HL-60 (cell line): ENCODE data around the gene COPB2.

Source experiments
- DNase-seq, 2 experiments: peaks; one replicate each; pipeline ENCODE4 v3.0.0-alpha.2; 2010 to 2020; ENCODE audit warnings: low read depth in 1 of 2, low spot score in 1 of 2
- H3K27ac ChIP-seq: fragments of 250-450 bp; sonication (Bioruptor Pico); replicated peaks from 2 replicates; pipeline ENCODE4 v1.5.1; 2020; ENCODE audit warnings: mild to moderate bottlenecking, moderate library complexity
- H3K27me3 ChIP-seq: fragments of 250-450 bp; sonication (Bioruptor Pico); 2 replicates; pipeline ENCODE4 v1.5.1; 2021; ENCODE audit warnings: mild to moderate bottlenecking, moderate library complexity; ENCODE audit not compliant: insufficient read depth, poor library complexity, severe bottlenecking
- H3K4me3 ChIP-seq: replicated peaks from 2 replicates; pipeline ENCODE4 v1.5.1; 2011; ENCODE audit warnings: mild to moderate bottlenecking, control low read depth, low read length; ENCODE audit not compliant: insufficient read depth
- GABPA ChIP-seq: IDR thresholded peaks from 2 replicates; pipeline ENCODE4 v1.6.1; 2012; ENCODE audit warnings: low read depth
- POLR2AphosphoS5 ChIP-seq: IDR thresholded peaks from 2 replicates; pipeline ENCODE4 v1.6.1; 2012; ENCODE audit warnings: low read depth
- SPI1 ChIP-seq: IDR thresholded peaks from 2 replicates; pipeline ENCODE4 v1.6.1; 2012; ENCODE audit warnings: low read depth, mild to moderate bottlenecking, borderline replicate concordance
- TF ChIP-seq, protein P1 (sequence below): IDR thresholded peaks from one replicate; pipeline ENCODE4 v1.5.1; 2011; ENCODE audit warnings: low read length, control low read depth, inconsistent platforms; ENCODE audit not compliant: insufficient read depth
- TF ChIP-seq, protein P2 (sequence below): IDR thresholded peaks from 2 replicates; pipeline ENCODE4 v1.6.1; 2012; ENCODE audit warnings: low read depth; ENCODE audit not compliant: insufficient replicate concordance

COPB2 gene

DNA sequence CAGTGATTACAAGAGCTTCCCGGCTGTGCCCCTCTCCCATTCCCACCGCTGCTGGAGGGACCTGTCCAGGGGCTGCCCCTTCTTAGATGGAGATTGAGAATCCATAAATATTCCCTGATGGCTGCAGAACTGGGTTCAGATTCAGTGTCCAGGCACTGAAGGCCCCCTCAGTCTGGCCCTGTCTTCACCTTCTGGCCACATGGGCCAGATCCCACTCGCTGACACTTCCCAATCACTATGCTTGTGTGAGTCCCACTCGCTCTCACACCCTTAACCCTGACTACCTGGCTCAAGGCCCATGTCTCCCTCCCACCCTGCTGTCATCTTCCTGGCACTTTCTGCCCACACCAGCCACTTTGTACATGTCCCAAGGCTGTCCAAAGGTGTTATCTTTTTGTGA, 61.1 kb downstream of the COPB2 start:
- Histone ChIP-seq H3K4me3 (no peak overlapping the region), H3K27me3 (peaks cover 6% of the 10 kb centered on the region), H3K27ac (no peak overlapping the region)
- TF ChIP-seq GABPA: no peak
- TF ChIP-seq POLR2AphosphoS5: no peak
- TF ChIP-seq, protein P1, sequence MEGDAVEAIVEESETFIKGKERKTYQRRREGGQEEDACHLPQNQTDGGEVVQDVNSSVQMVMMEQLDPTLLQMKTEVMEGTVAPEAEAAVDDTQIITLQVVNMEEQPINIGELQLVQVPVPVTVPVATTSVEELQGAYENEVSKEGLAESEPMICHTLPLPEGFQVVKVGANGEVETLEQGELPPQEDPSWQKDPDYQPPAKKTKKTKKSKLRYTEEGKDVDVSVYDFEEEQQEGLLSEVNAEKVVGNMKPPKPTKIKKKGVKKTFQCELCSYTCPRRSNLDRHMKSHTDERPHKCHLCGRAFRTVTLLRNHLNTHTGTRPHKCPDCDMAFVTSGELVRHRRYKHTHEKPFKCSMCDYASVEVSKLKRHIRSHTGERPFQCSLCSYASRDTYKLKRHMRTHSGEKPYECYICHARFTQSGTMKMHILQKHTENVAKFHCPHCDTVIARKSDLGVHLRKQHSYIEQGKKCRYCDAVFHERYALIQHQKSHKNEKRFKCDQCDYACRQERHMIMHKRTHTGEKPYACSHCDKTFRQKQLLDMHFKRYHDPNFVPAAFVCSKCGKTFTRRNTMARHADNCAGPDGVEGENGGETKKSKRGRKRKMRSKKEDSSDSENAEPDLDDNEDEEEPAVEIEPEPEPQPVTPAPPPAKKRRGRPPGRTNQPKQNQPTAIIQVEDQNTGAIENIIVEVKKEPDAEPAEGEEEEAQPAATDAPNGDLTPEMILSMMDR: no peak
- DNase-seq: no peak

DNA sequence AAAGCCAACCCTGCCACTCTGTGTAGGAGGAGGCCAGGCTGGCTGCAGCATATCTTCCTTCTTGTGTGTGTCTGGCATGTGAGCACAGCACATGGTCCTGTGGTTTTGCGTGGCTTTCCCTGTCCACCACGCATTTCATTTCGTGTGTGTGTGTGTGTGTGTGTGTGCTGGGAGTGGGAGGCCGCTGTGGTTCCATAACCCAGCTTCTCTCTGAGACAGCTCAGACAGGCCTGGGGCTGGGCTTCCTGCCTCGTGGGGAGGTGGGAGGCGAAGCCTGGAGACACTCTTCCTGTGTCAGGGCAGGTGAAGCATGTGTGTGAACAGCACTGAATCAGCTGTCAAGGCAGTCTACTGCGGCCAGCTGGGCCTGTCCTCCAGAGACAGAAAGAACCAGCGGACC, 61.6 kb downstream of the COPB2 start:
- no peak overlapping the region for H3K4me3 ChIP-seq
- DNase-seq: no peak
- H3K27me3 ChIP-seq: peaks cover 6% of the 10 kb centered on the region
- H3K27ac ChIP-seq: no peak overlapping the region
- TF ChIP-seq GABPA: no peak
- TF ChIP-seq, protein P1: no peak
- no peak for TF ChIP-seq SPI1
- TF ChIP-seq, protein P2, sequence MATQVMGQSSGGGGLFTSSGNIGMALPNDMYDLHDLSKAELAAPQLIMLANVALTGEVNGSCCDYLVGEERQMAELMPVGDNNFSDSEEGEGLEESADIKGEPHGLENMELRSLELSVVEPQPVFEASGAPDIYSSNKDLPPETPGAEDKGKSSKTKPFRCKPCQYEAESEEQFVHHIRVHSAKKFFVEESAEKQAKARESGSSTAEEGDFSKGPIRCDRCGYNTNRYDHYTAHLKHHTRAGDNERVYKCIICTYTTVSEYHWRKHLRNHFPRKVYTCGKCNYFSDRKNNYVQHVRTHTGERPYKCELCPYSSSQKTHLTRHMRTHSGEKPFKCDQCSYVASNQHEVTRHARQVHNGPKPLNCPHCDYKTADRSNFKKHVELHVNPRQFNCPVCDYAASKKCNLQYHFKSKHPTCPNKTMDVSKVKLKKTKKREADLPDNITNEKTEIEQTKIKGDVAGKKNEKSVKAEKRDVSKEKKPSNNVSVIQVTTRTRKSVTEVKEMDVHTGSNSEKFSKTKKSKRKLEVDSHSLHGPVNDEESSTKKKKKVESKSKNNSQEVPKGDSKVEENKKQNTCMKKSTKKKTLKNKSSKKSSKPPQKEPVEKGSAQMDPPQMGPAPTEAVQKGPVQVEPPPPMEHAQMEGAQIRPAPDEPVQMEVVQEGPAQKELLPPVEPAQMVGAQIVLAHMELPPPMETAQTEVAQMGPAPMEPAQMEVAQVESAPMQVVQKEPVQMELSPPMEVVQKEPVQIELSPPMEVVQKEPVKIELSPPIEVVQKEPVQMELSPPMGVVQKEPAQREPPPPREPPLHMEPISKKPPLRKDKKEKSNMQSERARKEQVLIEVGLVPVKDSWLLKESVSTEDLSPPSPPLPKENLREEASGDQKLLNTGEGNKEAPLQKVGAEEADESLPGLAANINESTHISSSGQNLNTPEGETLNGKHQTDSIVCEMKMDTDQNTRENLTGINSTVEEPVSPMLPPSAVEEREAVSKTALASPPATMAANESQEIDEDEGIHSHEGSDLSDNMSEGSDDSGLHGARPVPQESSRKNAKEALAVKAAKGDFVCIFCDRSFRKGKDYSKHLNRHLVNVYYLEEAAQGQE: no peak
- no peak for TF ChIP-seq POLR2AphosphoS5

DNA sequence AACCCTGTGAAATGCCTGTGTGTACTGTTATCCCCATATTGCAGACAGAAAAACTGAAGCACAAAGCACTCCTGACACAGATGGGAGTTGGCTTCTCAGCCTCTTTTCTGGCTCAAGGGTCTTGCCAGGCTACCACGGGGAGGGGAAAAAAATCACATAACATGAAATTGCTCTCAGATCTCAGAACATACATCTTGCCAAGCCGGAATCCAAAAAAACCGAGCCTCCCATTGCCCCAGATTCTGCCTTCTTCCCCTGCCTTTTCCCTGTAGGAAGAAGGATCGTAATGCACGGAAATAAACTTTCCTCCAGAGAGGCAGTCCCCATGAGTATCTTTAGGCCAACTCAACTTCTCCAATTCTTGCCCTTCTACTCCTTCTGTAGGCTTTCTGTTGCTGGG, 62.2 kb downstream of the COPB2 start:
- no peak for DNase-seq
- TF ChIP-seq GABPA (no peak), POLR2AphosphoS5 (no peak), SPI1 (no peak)
- TF ChIP-seq, protein P2: no peak
- TF ChIP-seq, protein P1: no peak
- H3K27me3 ChIP-seq: peaks cover 4% of the 10 kb centered on the region
- no peak overlapping the region for H3K4me3 ChIP-seq
- H3K27ac ChIP-seq: no peak overlapping the region

DNA sequence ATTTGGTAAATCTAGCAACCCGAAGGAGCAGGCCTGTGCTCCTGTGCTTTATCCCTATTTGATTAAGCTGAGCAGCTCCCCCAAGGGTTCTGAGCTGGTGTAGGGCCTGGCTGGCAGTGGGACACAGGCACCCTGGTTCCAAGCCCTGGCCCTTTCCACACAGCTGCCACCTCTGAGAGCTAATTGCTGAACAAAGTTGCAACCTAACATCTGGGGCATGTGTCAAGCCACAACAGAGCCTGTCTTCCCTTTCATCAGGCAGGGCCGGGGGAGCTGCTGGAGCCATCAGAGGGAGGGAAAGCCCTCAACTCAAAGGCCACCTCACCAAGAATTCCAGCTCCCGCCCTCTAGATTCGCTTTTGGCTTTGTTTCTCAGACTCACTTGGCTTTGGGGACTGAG, 62.7 kb downstream of the COPB2 start:
- TF ChIP-seq POLR2AphosphoS5: no peak
- TF ChIP-seq, protein P2: no peak
- TF ChIP-seq GABPA: no peak
- TF ChIP-seq, protein P1: no peak
- TF ChIP-seq SPI1: no peak
- Histone ChIP-seq H3K4me3 (no peak overlapping the region), H3K27ac (no peak overlapping the region), H3K27me3 (peaks cover 6% of the 10 kb centered on the region)
- no peak for DNase-seq
